ENCODE measurements around the gene TIGD6. TPM values are rescaled to one million over a fixed set of nuclear protein-coding genes. Genes with fewer than 3 reads are reported as not detected.

TIGD6 gene
- total and polyA plus RNA-seq, 4 donors: 1.3 to 2.9 (median 2.1) TPM

GRCh38 chr5:149954798-149955197 is 45.7 kb downstream of the TIGD6 start (continued):
- TF ChIP-seq ATF3 (IDR thresholded peaks at IDR 0.05) (no peak), SP1 (IDR thresholded peaks at IDR 0.05) (no peak), MAX (IDR thresholded peaks at IDR 0.05) (no peak), RXRA (IDR thresholded peaks at IDR 0.05) (no peak), YY1 (IDR thresholded peaks at IDR 0.05) (no peak), ZBTB33 (IDR thresholded peaks at IDR 0.05) (no peak), FOXA1 (IDR thresholded peaks at IDR 0.05) (no peak), TAF1 (conservative IDR thresholded peaks at IDR 0.05) (no peak), GABPA (IDR thresholded peaks at IDR 0.05 in 1 of 2, conservative IDR thresholded peaks at IDR 0.05 in 1 of 2) (no peak)

GRCh38 chr5:149953436-149954121 is 46.9 kb downstream of the TIGD6 start:
- Histone ChIP-seq H3K4me3 (ENCODE audit: low read depth in 1 of 3, low read length in 3 of 3) (no peak overlapping the region), H3K9me3 (ENCODE audit: control insufficient read depth in 4 of 4, low read length in 3 of 4) (no peaks in the 10 kb centered on the region), H3K27me3 (ENCODE audit: control insufficient read depth in 4 of 4, insufficient read depth in 4 of 4, low read length in 3 of 4) (no peaks in the 10 kb centered on the region), H3K4me1 (ENCODE audit: control insufficient read depth in 4 of 4, insufficient read depth in 4 of 4, low read length in 3 of 4) (no peaks in the 10 kb centered on the region), H3K27ac (ENCODE audit: low read depth in 1 of 2, low read length in 2 of 2) (no peak overlapping the region), H3K36me3 (ENCODE audit: control insufficient read depth in 4 of 4, insufficient read depth in 3 of 4, low read depth in 1 of 4, low read length in 3 of 4) (no peaks in the 10 kb centered on the region), H3K9ac (ENCODE audit: low read depth in 1 of 2, low read length in 2 of 2) (no peak overlapping the region)
- TF ChIP-seq EGR1 (IDR thresholded peaks at IDR 0.05; ENCODE audit: low read depth in 2 of 2): no peak
- no peak for TF ChIP-seq FOXA1 (IDR thresholded peaks at IDR 0.05)
- TF ChIP-seq RXRA (IDR thresholded peaks at IDR 0.05): no peak
- no peak for TF ChIP-seq HNF4A (conservative IDR thresholded peaks at IDR 0.05)
- TF ChIP-seq NR2F2 (IDR thresholded peaks at IDR 0.05): no peak
- TF ChIP-seq ATF3 (IDR thresholded peaks at IDR 0.05): no peak
- no peak for TF ChIP-seq HNF4G (IDR thresholded peaks at IDR 0.05)
- TF ChIP-seq REST (IDR thresholded peaks at IDR 0.05): no peak
- TF ChIP-seq CTCF (IDR thresholded peaks at IDR 0.05; ENCODE audit: low read depth, low read length, missing input control): no peak
- TF ChIP-seq RAD21 (IDR thresholded peaks at IDR 0.05): no peak
- TF ChIP-seq GABPA (IDR thresholded peaks at IDR 0.05 in 1 of 2, conservative IDR thresholded peaks at IDR 0.05 in 1 of 2): no peak
- no peak for TF ChIP-seq SP1 (IDR thresholded peaks at IDR 0.05)
- TF ChIP-seq FOXA2 (IDR thresholded peaks at IDR 0.05): no peak
- DNase-seq (ENCODE audit: low spot score): no peak
- WGBS: 91% methylated on average over 9 of the region's 9 CpGs
